HEK293 (cell line): ENCODE results near the gene ADRM1.

Source experiments
- BCL11A ChIP-seq: fragments of 450-650 bp; formaldehyde crosslinking; IDR thresholded peaks from 2 replicates; pipeline ENCODE4 v1.5.1; 2016; ENCODE audit warnings: low read depth, missing biosample characterization, missing genetic modification characterization
- EGR2 ChIP-seq: fragments of 450-650 bp; formaldehyde crosslinking; IDR thresholded peaks from 2 replicates; pipeline ENCODE4 v1.5.1; 2016; ENCODE audit warnings: low read depth, missing biosample characterization, missing genetic modification characterization
- IKZF3 ChIP-seq: fragments of 450-650 bp; IDR thresholded peaks from 2 replicates; pipeline ENCODE4 v1.5.0; 2018; ENCODE audit warnings: missing biosample characterization, mild to moderate bottlenecking, missing genetic modification characterization, moderate library complexity
- INSM2 ChIP-seq: fragments of 450-650 bp; formaldehyde crosslinking; IDR thresholded peaks from 2 replicates; pipeline ENCODE4 v1.5.1; 2016; ENCODE audit warnings: missing biosample characterization, missing genetic modification characterization
- KLF16 ChIP-seq: fragments of 450-650 bp; formaldehyde crosslinking; IDR thresholded peaks from 2 replicates; pipeline ENCODE4 v1.5.1; 2017; ENCODE audit warnings: missing biosample characterization, missing genetic modification characterization
- KLF7 ChIP-seq: fragments of 450-650 bp; formaldehyde crosslinking; IDR thresholded peaks from 2 replicates; pipeline ENCODE4 v1.5.1; 2016; ENCODE audit warnings: missing biosample characterization, missing genetic modification characterization, borderline replicate concordance
- KLF8 ChIP-seq: fragments of 450-650 bp; formaldehyde crosslinking; IDR thresholded peaks from 2 replicates; pipeline ENCODE4 v1.5.1; 2016; ENCODE audit warnings: missing biosample characterization, missing genetic modification characterization
- PATZ1 ChIP-seq: fragments of 450-650 bp; formaldehyde crosslinking; IDR thresholded peaks from 2 replicates; pipeline ENCODE4 v1.5.1; 2016; ENCODE audit warnings: missing biosample characterization, missing genetic modification characterization
- PRDM10 ChIP-seq: fragments of 450-650 bp; formaldehyde crosslinking; IDR thresholded peaks from 2 replicates; pipeline ENCODE4 v1.5.1; 2016; ENCODE audit warnings: missing biosample characterization, missing genetic modification characterization
- YY2 ChIP-seq: fragments of 450-650 bp; formaldehyde crosslinking; IDR thresholded peaks from 2 replicates; pipeline ENCODE4 v1.5.1; 2016; ENCODE audit warnings: missing biosample characterization, missing genetic modification characterization
- ZBTB10 ChIP-seq: fragments of 450-650 bp; formaldehyde crosslinking; IDR thresholded peaks from 2 replicates; pipeline ENCODE4 v1.5.1; 2016; ENCODE audit warnings: missing biosample characterization, missing genetic modification characterization
- ZBTB7A ChIP-seq: fragments of 450-650 bp; formaldehyde crosslinking; IDR thresholded peaks from 2 replicates; pipeline ENCODE4 v1.5.1; 2016; ENCODE audit warnings: low read depth, missing biosample characterization, missing genetic modification characterization
- ZBTB8A ChIP-seq: fragments of 450-650 bp; formaldehyde crosslinking; IDR thresholded peaks from 2 replicates; pipeline ENCODE4 v1.5.1; 2016; ENCODE audit warnings: missing biosample characterization, missing genetic modification characterization
- ZFP69B ChIP-seq: fragments of 450-650 bp; formaldehyde crosslinking; IDR thresholded peaks from 2 replicates; pipeline ENCODE4 v1.5.1; 2016; ENCODE audit warnings: missing biosample characterization, missing genetic modification characterization
- ZNF175 ChIP-seq: fragments of 450-650 bp; formaldehyde crosslinking; IDR thresholded peaks from 2 replicates; pipeline ENCODE4 v1.5.1; 2016; ENCODE audit warnings: missing biosample characterization, missing genetic modification characterization
- ZNF404 ChIP-seq: fragments of 450-650 bp; formaldehyde crosslinking; IDR thresholded peaks from 2 replicates; pipeline ENCODE4 v1.5.1; 2017; ENCODE audit warnings: missing biosample characterization, missing genetic modification characterization
- ZNF596 ChIP-seq: fragments of 450-650 bp; IDR thresholded peaks from 2 replicates; pipeline ENCODE4 v1.5.0; 2018; ENCODE audit warnings: missing biosample characterization, mild to moderate bottlenecking, missing genetic modification characterization, moderate library complexity
- ZNF629 ChIP-seq: fragments of 450-650 bp; formaldehyde crosslinking; IDR thresholded peaks from 2 replicates; pipeline ENCODE4 v1.5.1; 2017; ENCODE audit warnings: missing biosample characterization, missing genetic modification characterization
- ZNF677 ChIP-seq: fragments of 450-650 bp; IDR thresholded peaks from 2 replicates; pipeline ENCODE4 v1.5.0; 2018; ENCODE audit warnings: missing biosample characterization, mild to moderate bottlenecking, missing genetic modification characterization, moderate library complexity
- ZNF843 ChIP-seq: fragments of 450-650 bp; formaldehyde crosslinking; IDR thresholded peaks from 2 replicates; pipeline ENCODE4 v1.5.1; 2016; ENCODE audit warnings: missing biosample characterization, missing genetic modification characterization

ADRM1 gene

GRCh38 chr20:62301773-62302340 is 940 bp upstream of the ADRM1 start (continued):
- TF ChIP-seq PATZ1 (tag by site-specific recombination) (peak; percentile 86), ZNF843 (tag by site-specific recombination) (peak; percentile 34), ZNF596 (tag by site-specific recombination) (no peak), ZNF175 (tag by site-specific recombination) (no peak), ZNF404 (tag by site-specific recombination) (no peak), BCL11A (tag by site-specific recombination) (peak; percentile 76; the same call in 1 of the 2 replicates), KLF7 (tag by site-specific recombination) (no peak), YY2 (tag by site-specific recombination) (0 out of 2 replicates have a peak, but pooled peaks have one; percentile 25), INSM2 (0 out of 2 replicates have a peak, but pooled peaks have one; percentile 39), ZBTB7A (tag by site-specific recombination) (peak; percentile 77; the same call in 1 of the 2 replicates), ZBTB8A (tag by site-specific recombination) (peak; percentile 99), ZBTB10 (tag by site-specific recombination) (peak; percentile 47), PRDM10 (tag by site-specific recombination) (peak; percentile 93), IKZF3 (tag by site-specific recombination) (peak; percentile 79; the same call in 1 of the 2 replicates), KLF16 (peak; percentile 81), KLF8 (peak; percentile 43; the same call in 1 of the 2 replicates), ZNF677 (no peak), EGR2 (tag by site-specific recombination) (0 out of 2 replicates have a peak, but pooled peaks have one; percentile 8), ZNF629 (tag by site-specific recombination) (peak; percentile 62), ZFP69B (tag by site-specific recombination) (peak; percentile 64)
- TF ChIP-seq, all 188 proteins: peak for 55
